ENCODE measurements around the gene PXDN.
A peak's percentile ranks its signal among the peaks of the same experiment; 100 is the strongest.

PXDN gene

DNA sequence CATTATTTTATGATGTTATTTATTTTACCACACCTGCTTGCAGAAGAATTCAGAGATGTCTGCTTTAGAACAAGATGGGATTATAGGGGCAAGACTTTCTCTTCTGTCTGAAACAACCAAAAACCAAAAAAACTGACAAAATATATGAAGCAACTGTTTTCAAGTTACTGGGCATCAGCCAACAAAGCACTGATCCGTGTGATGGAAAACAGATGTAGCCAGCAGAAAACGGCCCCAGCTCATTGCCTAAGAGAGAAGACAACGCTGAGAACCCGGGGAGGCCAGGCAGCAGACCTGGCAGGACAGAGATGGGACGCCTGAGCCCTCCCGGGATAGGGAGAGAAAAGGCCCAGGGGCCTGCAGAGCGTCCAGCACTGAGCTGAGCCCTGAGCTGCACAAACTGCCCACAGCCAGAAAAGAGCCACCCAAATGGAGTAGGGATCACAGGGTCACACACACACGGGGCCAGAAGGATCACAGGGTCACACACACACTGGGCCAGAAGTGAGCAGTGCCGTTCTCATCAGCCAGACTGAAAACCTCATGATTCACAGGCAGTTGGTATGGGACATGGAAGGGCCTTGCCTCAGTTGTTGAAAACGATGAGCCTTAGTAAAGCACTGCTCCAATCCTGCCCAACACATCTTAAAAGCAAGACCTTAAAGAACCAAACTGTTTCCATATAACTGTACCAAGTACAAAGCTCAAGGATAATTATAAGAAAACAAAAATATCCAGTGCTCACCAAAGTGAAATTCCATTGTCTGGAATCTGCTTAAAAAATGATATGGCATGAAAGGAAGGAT, 12.1 kb downstream of the PXDN start:
- H3K4me1 ChIP-seq (ENCODE audit: control insufficient read depth, insufficient read depth, low read length), result peaks cover 15% of the 10 kb centered on the region
- TF ChIP-seq, protein P1, sequence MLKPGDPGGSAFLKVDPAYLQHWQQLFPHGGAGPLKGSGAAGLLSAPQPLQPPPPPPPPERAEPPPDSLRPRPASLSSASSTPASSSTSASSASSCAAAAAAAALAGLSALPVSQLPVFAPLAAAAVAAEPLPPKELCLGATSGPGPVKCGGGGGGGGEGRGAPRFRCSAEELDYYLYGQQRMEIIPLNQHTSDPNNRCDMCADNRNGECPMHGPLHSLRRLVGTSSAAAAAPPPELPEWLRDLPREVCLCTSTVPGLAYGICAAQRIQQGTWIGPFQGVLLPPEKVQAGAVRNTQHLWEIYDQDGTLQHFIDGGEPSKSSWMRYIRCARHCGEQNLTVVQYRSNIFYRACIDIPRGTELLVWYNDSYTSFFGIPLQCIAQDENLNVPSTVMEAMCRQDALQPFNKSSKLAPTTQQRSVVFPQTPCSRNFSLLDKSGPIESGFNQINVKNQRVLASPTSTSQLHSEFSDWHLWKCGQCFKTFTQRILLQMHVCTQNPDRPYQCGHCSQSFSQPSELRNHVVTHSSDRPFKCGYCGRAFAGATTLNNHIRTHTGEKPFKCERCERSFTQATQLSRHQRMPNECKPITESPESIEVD (tag by site-specific recombination; IDR thresholded peaks at IDR 0.05), result 0 out of 2 replicates have a peak, but pooled peaks have one; percentile 15
- no peak for TF ChIP-seq ZNF302 (tag by site-specific recombination; IDR thresholded peaks at IDR 0.05; ENCODE audit: low read depth)
- H3K4me3 ChIP-seq (ENCODE audit: low read depth, low read length), result no peak overlapping the region
- H3K27ac ChIP-seq (ENCODE audit: extremely low read depth, low read depth, low read length), result no peak overlapping the region
- no peaks in the 10 kb centered on the region for H3K9me3 ChIP-seq (ENCODE audit: control insufficient read depth, insufficient read depth, low read depth, low read length)
- ChIA-PET CTCF (interaction anchor here (0.5 to 1.6 kb wide), 4 partner anchors 18 to 185 kb away, joined by 3 to 6 read pairs (median 4); no protein-coding TSS in a partner anchor), POLR2A (no interaction called here)
- no peaks in the 10 kb centered on the region for H3K36me3 ChIP-seq (ENCODE audit: control insufficient read depth in 2 of 2, insufficient read depth in 1 of 2, low read length in 2 of 2)

DNA sequence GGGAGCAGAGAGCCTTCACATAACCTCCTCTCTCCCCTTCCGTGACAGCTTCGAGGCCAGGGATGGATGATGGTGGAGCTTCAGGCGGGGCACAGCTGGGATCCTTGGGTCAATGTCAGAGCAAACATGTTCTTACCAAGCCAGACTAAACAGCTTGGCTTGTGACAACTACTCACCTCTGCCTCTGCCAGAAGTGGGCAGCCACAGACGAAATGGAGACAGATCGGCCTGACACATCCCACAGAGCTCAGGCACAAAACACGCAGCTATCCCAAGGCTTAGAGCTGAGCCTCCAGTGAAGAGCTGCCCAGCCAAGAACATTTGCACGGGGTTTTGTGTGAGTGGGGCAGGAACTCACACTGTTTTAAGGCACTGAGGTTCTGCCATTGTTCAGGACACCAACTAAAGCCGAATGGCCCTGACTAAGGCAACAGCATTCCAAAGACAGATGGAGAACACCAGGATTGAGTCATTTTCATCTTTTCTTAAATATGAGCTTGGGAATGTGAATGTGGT, 12.8 kb downstream of the PXDN start:
- no peaks in the 10 kb centered on the region for H3K36me3 ChIP-seq (ENCODE audit: control insufficient read depth in 2 of 2, insufficient read depth in 1 of 2, low read length in 2 of 2)
- no peaks in the 10 kb centered on the region for H3K9me3 ChIP-seq (ENCODE audit: control insufficient read depth, insufficient read depth, low read depth, low read length)
- no peak overlapping the region for H3K27ac ChIP-seq (ENCODE audit: extremely low read depth, low read depth, low read length)
- ChIA-PET CTCF (interaction anchor here (0.5 to 1.6 kb wide), 4 partner anchors 13 to 185 kb away, joined by 3 to 6 read pairs (median 4); no protein-coding TSS in a partner anchor), POLR2A (no interaction called here)
- TF ChIP-seq, protein P2, sequence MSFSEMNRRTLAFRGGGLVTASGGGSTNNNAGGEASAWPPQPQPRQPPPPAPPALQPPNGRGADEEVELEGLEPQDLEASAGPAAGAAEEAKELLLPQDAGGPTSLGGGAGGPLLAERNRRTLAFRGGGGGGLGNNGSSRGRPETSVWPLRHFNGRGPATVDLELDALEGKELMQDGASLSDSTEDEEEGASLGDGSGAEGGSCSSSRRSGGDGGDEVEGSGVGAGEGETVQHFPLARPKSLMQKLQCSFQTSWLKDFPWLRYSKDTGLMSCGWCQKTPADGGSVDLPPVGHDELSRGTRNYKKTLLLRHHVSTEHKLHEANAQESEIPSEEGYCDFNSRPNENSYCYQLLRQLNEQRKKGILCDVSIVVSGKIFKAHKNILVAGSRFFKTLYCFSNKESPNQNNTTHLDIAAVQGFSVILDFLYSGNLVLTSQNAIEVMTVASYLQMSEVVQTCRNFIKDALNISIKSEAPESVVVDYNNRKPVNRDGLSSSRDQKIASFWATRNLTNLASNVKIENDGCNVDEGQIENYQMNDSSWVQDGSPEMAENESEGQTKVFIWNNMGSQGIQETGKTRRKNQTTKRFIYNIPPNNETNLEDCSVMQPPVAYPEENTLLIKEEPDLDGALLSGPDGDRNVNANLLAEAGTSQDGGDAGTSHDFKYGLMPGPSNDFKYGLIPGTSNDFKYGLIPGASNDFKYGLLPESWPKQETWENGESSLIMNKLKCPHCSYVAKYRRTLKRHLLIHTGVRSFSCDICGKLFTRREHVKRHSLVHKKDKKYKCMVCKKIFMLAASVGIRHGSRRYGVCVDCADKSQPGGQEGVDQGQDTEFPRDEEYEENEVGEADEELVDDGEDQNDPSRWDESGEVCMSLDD (tag by site-specific recombination; IDR thresholded peaks at IDR 0.05), result no peak
- TF ChIP-seq, protein P3, sequence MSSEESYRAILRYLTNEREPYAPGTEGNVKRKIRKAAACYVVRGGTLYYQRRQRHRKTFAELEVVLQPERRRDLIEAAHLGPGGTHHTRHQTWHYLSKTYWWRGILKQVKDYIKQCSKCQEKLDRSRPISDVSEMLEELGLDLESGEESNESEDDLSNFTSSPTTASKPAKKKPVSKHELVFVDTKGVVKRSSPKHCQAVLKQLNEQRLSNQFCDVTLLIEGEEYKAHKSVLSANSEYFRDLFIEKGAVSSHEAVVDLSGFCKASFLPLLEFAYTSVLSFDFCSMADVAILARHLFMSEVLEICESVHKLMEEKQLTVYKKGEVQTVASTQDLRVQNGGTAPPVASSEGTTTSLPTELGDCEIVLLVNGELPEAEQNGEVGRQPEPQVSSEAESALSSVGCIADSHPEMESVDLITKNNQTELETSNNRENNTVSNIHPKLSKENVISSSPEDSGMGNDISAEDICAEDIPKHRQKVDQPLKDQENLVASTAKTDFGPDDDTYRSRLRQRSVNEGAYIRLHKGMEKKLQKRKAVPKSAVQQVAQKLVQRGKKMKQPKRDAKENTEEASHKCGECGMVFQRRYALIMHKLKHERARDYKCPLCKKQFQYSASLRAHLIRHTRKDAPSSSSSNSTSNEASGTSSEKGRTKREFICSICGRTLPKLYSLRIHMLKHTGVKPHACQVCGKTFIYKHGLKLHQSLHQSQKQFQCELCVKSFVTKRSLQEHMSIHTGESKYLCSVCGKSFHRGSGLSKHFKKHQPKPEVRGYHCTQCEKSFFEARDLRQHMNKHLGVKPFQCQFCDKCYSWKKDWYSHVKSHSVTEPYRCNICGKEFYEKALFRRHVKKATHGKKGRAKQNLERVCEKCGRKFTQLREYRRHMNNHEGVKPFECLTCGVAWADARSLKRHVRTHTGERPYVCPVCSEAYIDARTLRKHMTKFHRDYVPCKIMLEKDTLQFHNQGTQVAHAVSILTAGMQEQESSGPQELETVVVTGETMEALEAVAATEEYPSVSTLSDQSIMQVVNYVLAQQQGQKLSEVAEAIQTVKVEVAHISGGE (tag by site-specific recombination; conservative IDR thresholded peaks at IDR 0.05; ENCODE audit: low read depth), result no peak
- TF ChIP-seq ZNF561 (tag by site-specific recombination; IDR thresholded peaks at IDR 0.05; ENCODE audit: borderline replicate concordance), result no peak
- no peak for TF ChIP-seq ZNF707 (tag by site-specific recombination; IDR thresholded peaks at IDR 0.05)
- TF ChIP-seq, protein P4, sequence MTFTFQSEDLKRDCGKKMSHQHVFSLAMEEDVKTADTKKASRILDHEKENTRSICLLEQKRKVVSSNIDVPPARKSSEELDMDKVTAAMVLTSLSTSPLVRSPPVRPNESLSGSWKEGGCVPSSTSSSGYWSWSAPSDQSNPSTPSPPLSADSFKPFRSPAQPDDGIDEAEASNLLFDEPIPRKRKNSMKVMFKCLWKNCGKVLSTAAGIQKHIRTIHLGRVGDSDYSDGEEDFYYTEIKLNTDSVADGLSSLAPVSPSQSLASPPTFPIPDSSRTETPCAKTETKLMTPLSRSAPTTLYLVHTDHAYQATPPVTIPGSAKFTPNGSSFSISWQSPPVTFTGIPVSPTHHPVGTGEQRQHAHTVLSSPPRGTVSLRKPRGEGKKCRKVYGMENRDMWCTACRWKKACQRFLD (tag by site-specific recombination; IDR thresholded peaks at IDR 0.05), result no peak
- TF ChIP-seq ZNF335 (tag by site-specific recombination; conservative IDR thresholded peaks at IDR 0.05), result no peak
- TF ChIP-seq ZNF701 (tag by site-specific recombination; IDR thresholded peaks at IDR 0.05), result no peak
- TF ChIP-seq ZNF658 (tag by site-specific recombination; IDR thresholded peaks at IDR 0.05), result no peak
- TF ChIP-seq ZNF555 (tag by site-specific recombination; conservative IDR thresholded peaks at IDR 0.05), result no peak
- no peak for TF ChIP-seq ZNF426 (tag by site-specific recombination; IDR thresholded peaks at IDR 0.05)
- TF ChIP-seq ZNF133 (tag by site-specific recombination; IDR thresholded peaks at IDR 0.05), result no peak
- no peak for TF ChIP-seq MEIS1 (CRISPR knock-in tag; IDR thresholded peaks at IDR 0.05; ENCODE audit: borderline replicate concordance)
- no peak for TF ChIP-seq ZNF214 (tag by site-specific recombination; IDR thresholded peaks at IDR 0.05; ENCODE audit: borderline replicate concordance)
- TF ChIP-seq, protein P5, sequence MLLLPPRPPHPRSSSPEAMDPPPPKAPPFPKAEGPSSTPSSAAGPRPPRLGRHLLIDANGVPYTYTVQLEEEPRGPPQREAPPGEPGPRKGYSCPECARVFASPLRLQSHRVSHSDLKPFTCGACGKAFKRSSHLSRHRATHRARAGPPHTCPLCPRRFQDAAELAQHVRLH (tag by site-specific recombination; IDR thresholded peaks at IDR 0.05), result no peak
- TF ChIP-seq ZNF366 (tag by site-specific recombination; conservative IDR thresholded peaks at IDR 0.05), result no peak
- no peak for TF ChIP-seq ZNF140 (tag by site-specific recombination; IDR thresholded peaks at IDR 0.05)
- TF ChIP-seq ZNF112 (tag by site-specific recombination; IDR thresholded peaks at IDR 0.05), result no peak
- TF ChIP-seq GLIS1 (tag by site-specific recombination; IDR thresholded peaks at IDR 0.05), result no peak
- peaks cover 20% of the 10 kb centered on the region for H3K4me1 ChIP-seq (ENCODE audit: control insufficient read depth, insufficient read depth, low read length)
- H3K4me3 ChIP-seq (ENCODE audit: low read depth, low read length), result no peak overlapping the region

Data from HEK293 (cell line).